ENCODE results near the gene ZFP92.
A peak's percentile ranks its signal among the peaks of the same experiment; 100 is the strongest.

The ZFP92 gene, protein sequence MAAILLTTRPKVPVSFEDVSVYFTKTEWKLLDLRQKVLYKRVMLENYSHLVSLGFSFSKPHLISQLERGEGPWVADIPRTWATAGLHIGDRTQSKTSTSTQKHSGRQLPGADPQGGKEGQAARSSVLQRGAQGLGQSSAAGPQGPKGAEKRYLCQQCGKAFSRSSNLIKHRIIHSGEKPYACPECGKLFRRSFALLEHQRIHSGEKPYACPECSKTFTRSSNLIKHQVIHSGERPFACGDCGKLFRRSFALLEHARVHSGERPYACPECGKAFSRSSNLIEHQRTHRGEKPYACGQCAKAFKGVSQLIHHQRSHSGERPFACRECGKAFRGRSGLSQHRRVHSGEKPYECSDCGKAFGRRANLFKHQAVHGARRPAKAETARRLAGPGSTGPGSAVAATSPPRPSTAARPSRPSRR

DNA sequence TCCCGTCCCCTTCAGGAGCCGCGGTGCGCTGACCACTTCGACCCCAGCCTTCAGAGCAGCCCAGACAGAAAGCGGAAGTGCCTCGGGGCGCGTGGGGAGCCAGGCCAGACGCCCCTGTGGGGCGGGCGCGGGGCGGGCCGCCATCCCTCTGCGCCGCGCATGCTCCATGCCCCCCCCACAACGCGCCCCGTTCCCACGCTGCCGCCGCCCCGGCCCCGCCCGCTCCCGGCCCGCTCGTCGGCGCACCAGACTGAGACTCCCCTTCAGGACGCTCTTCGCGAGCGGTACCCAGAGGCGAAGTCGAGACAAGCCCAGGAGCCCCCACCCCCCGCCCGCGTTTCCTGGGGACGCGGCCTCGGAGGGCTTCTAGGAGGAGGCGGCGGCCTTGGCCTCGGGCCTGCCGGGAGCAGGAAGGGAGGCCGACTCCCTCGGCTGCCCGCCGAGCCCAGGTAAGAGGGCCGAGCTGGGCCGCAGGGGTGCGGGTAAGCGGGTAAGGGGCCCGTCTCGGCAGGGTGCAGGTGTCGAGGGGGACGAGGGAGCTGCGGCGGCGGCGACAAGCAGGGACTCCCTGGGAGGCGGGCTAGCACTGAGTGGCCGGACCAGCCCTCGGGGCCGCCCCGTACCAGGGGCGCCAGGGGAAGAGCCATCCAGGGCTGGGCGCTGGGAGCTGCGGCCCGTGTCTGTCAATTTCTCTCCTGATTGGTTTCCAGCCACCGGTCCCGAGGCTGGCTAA lies at the start of gene ZFP92:
Gene ZFP92 (plus strand): TSS at position 218 of the 733 bp plus-strand sequence. CDS start 6,851 bp downstream, outside the sequence.
- Histone ChIP-seq H3K27ac (ENCODE audit: low read depth, low read length) (no peak within 1 kb of the TSS), H2AFZ (ENCODE audit: low read length, unreplicated experiment) (no peak within 1 kb of the TSS), H3K36me3 (ENCODE audit: insufficient read depth, low read length) (no peaks in the 10 kb centered on the region), H3K79me2 (ENCODE audit: control insufficient read depth, insufficient read depth, low read length, unreplicated experiment) (no peaks in the 10 kb centered on the region), H3K4me1 (ENCODE audit: control insufficient read depth, insufficient read depth, low read length, unreplicated experiment) (no peaks in the 10 kb centered on the region), H3K4me3 (ENCODE audit: low read depth, low read length) (peak within 1 kb of the TSS; percentile 78), H3K27me3 (ENCODE audit: insufficient read depth, low read length) (no peaks in the 10 kb centered on the region)

DNA sequence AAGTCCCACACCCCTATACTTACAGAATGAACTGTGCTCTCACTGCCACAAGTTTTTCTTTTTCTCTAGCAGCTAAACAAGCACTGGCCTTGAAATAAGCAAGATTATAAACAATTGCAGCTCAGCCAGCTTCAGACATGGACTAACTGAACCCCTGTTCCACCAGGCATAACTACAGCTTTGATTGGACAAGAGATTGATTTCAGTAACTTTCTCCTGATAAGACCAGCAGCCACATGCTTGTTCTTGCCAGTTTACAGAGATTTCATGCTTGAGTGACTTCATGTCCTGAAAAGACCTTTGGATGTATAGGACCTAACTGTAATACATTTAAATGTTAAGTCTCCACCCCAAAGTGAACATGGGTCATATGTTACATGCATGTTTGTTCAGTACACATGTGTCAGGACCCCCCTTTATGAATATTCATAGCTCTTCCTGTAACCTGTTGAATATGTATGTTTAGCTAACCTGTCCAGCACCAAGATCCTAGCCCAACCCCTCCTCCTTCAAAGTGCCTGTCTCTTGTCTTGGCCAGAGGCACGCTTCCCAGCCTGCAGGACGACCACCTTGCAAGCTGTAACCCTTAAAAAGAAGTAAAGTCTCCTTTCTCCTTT lies 49.4 kb upstream of the ZFP92 start:
- H2AFZ ChIP-seq (ENCODE audit: low read length, unreplicated experiment) = no peak overlapping the region
- no peak overlapping the region for H3K4me3 ChIP-seq (ENCODE audit: low read depth, low read length)
- H3K36me3 ChIP-seq (ENCODE audit: insufficient read depth, low read length) = no peaks in the 10 kb centered on the region
- no peaks in the 10 kb centered on the region for H3K4me1 ChIP-seq (ENCODE audit: control insufficient read depth, insufficient read depth, low read length, unreplicated experiment)
- no peaks in the 10 kb centered on the region for H3K79me2 ChIP-seq (ENCODE audit: control insufficient read depth, insufficient read depth, low read length, unreplicated experiment)
- H3K27me3 ChIP-seq (ENCODE audit: insufficient read depth, low read length) = peaks cover 4% of the 10 kb centered on the region
- H3K27ac ChIP-seq (ENCODE audit: low read depth, low read length) = no peak overlapping the region

DNA sequence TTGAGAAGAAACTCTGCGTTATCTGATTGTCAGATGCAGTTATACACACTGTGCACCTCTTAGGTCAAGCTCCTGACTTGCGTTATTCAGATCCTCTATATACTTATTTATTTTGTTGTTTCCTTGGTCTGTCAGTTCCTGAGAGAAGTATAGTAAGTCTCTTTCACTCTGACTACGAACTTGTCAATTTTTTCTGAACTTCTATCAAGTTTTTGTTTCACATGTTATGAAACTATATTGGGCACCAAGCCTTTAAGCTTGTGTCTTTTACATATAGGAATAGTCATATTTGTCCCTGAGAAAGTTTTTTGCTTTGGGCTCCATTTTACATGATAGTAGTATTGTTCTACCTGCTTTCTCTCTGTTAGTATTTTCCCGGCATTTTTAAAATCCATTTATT lies 45.6 kb upstream of the ZFP92 start:
- H3K4me1 ChIP-seq (ENCODE audit: control insufficient read depth, insufficient read depth, low read length, unreplicated experiment) = peaks cover 2% of the 10 kb centered on the region
- H2AFZ ChIP-seq (ENCODE audit: low read length, unreplicated experiment) = no peak overlapping the region
- no peak overlapping the region for H3K27ac ChIP-seq (ENCODE audit: low read depth, low read length)
- no peaks in the 10 kb centered on the region for H3K79me2 ChIP-seq (ENCODE audit: control insufficient read depth, insufficient read depth, low read length, unreplicated experiment)
- no peak overlapping the region for H3K4me3 ChIP-seq (ENCODE audit: low read depth, low read length)
- H3K36me3 ChIP-seq (ENCODE audit: insufficient read depth, low read length) = no peaks in the 10 kb centered on the region
- H3K27me3 ChIP-seq (ENCODE audit: insufficient read depth, low read length) = peaks cover 4% of the 10 kb centered on the region

DNA sequence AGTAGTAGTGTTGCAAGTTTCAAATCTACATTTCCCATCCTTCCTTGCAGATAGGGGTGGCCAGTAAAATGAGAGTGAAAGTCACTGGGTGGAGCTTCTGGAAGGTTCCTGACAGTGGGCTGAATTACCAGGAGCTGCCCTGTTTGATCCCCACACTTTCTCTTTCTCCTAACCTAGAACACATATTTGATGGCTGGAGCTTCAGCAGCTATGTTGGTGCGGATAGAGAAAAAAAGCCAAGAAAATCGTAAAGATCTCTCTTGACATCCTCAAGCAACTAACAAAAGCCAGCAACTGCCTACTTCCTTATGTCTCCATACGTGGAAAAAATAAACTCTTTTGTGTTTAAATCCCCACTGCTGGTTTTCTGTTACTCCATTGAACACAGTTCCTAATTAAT lies 45.2 kb upstream of the ZFP92 start:
- Histone ChIP-seq H3K27ac (ENCODE audit: low read depth, low read length) (no peak overlapping the region), H3K4me1 (ENCODE audit: control insufficient read depth, insufficient read depth, low read length, unreplicated experiment) (peaks cover 7% of the 10 kb centered on the region), H3K27me3 (ENCODE audit: insufficient read depth, low read length) (peaks cover 4% of the 10 kb centered on the region), H3K36me3 (ENCODE audit: insufficient read depth, low read length) (no peaks in the 10 kb centered on the region), H3K79me2 (ENCODE audit: control insufficient read depth, insufficient read depth, low read length, unreplicated experiment) (no peaks in the 10 kb centered on the region), H2AFZ (ENCODE audit: low read length, unreplicated experiment) (no peak overlapping the region), H3K4me3 (ENCODE audit: low read depth, low read length) (no peak overlapping the region)

DNA sequence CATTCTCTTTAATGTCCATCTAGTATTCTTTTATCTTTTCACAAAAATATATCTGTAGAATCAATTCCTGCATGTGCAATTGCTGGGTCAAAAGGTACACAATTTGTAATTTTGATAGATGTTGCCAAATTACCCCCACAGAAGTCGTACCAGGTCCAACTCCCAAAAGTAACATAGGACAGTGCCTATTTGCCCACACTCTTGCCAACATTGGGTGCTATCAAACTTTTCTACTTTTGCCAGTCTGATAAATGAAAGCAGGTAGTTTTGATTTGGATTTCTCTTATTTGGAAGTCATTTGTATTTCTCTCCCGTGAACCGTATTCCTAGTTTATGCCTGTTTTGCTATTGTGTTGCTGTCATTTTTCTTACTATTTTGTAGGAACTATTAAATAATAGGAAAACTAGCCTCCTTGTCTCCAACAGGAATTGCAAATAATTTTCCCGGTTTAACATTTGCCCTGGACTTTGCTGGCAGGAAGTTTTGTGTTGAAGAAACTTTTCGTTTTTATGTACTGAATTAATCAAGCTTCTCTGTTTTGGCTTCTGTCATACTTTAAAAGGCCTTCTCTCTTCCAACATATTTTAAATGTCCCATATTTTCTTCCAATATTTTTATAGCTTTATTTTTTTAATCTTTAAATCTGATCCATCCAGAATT lies 44.3 kb upstream of the ZFP92 start:
- H3K4me1 ChIP-seq (ENCODE audit: control insufficient read depth, insufficient read depth, low read length, unreplicated experiment) = peaks cover 9% of the 10 kb centered on the region
- H3K79me2 ChIP-seq (ENCODE audit: control insufficient read depth, insufficient read depth, low read length, unreplicated experiment) = no peaks in the 10 kb centered on the region
- H3K36me3 ChIP-seq (ENCODE audit: insufficient read depth, low read length) = no peaks in the 10 kb centered on the region
- no peak overlapping the region for H2AFZ ChIP-seq (ENCODE audit: low read length, unreplicated experiment)
- H3K4me3 ChIP-seq (ENCODE audit: low read depth, low read length) = no peak overlapping the region
- H3K27ac ChIP-seq (ENCODE audit: low read depth, low read length) = no peak overlapping the region
- H3K27me3 ChIP-seq (ENCODE audit: insufficient read depth, low read length) = peaks cover 4% of the 10 kb centered on the region

DNA sequence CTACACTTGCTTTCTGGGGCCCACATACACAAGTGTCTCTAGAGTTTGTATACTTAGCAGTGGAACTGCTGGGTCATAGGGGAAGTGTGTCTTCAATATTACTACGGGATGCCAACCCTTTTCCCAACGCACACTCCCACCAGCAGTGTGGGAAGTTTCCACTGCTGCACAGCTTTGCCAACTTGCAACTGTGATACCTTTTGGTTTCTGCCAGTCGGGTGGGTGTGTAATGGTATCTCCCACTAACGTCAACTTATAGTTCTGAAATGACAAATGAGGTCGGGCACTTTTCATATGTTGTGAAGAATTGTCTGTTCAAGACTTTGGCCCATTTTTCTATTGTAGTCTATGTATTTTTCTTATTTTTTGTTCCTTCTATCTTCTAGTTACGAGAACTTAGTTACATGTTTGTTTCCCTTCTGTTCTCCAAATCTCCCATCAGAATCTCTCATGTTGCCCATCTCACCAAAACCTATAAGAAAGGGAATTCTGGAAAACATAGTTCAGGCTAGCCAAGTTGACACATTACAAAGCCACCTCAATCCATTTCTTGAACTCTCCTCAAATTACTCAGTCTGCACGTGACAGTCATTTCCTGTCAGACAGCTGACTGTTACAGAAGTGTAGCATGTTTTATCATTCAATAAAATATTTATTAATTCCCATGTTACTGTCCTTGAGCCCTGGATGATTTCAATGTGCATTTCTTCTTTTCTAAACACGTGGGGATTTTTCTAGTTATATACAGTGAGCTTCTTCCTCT lies 40.8 kb upstream of the ZFP92 start:
- Histone ChIP-seq H3K27me3 (ENCODE audit: insufficient read depth, low read length) (no peaks in the 10 kb centered on the region), H3K4me3 (ENCODE audit: low read depth, low read length) (no peak overlapping the region), H3K27ac (ENCODE audit: low read depth, low read length) (no peak overlapping the region), H3K4me1 (ENCODE audit: control insufficient read depth, insufficient read depth, low read length, unreplicated experiment) (peaks cover 9% of the 10 kb centered on the region), H3K36me3 (ENCODE audit: insufficient read depth, low read length) (no peaks in the 10 kb centered on the region), H2AFZ (ENCODE audit: low read length, unreplicated experiment) (peak overlapping the region; percentile 7), H3K79me2 (ENCODE audit: control insufficient read depth, insufficient read depth, low read length, unreplicated experiment) (no peaks in the 10 kb centered on the region)

DNA sequence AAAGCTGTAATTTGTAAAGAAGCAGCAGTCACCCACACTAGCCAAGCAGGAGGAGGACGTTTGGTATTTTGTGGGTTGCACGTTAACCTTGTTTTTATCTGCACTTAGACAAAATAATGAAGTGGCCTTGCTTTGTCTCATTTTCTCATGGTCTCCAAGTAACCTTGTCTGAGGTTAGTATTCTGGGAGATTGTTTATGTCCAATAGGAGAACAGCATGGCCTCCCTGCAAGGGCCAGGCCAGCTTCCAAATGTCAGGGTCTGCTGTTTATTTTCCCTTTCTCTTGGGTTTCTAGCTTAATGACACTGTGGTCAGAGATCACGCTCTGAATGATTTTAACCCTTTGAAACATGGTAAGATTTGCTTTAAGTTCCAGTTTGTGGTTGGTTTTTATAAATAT lies 40.0 kb upstream of the ZFP92 start:
- no peaks in the 10 kb centered on the region for H3K79me2 ChIP-seq (ENCODE audit: control insufficient read depth, insufficient read depth, low read length, unreplicated experiment)
- no peak overlapping the region for H3K27ac ChIP-seq (ENCODE audit: low read depth, low read length)
- no peaks in the 10 kb centered on the region for H3K36me3 ChIP-seq (ENCODE audit: insufficient read depth, low read length)
- H3K4me1 ChIP-seq (ENCODE audit: control insufficient read depth, insufficient read depth, low read length, unreplicated experiment) = peaks cover 9% of the 10 kb centered on the region
- no peaks in the 10 kb centered on the region for H3K27me3 ChIP-seq (ENCODE audit: insufficient read depth, low read length)
- no peak overlapping the region for H2AFZ ChIP-seq (ENCODE audit: low read length, unreplicated experiment)
- no peak overlapping the region for H3K4me3 ChIP-seq (ENCODE audit: low read depth, low read length)

DNA sequence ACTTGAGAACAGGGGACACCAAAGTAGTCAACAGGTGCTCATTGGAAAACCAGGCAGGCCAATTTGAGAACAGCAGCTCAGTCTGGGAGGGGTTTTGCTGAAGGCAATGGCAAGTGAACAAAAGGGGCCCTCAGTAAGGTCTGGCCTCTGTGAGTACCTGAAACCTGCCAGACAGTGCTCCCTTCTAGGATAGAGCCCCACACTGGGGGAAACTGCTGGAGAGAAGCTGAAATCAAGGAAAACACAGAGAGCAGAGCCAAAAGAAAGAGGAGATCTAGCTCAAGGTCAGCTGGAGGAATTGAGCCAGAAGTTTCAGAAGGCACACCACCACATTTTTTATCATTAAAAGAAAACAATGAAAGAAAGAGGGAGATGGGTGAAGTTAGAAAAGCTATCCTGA lies 38.3 kb upstream of the ZFP92 start:
- H3K36me3 ChIP-seq (ENCODE audit: insufficient read depth, low read length) = no peaks in the 10 kb centered on the region
- H2AFZ ChIP-seq (ENCODE audit: low read length, unreplicated experiment) = no peak overlapping the region
- H3K79me2 ChIP-seq (ENCODE audit: control insufficient read depth, insufficient read depth, low read length, unreplicated experiment) = no peaks in the 10 kb centered on the region
- no peaks in the 10 kb centered on the region for H3K27me3 ChIP-seq (ENCODE audit: insufficient read depth, low read length)
- H3K4me1 ChIP-seq (ENCODE audit: control insufficient read depth, insufficient read depth, low read length, unreplicated experiment) = peaks cover 9% of the 10 kb centered on the region
- H3K4me3 ChIP-seq (ENCODE audit: low read depth, low read length) = no peak overlapping the region
- no peak overlapping the region for H3K27ac ChIP-seq (ENCODE audit: low read depth, low read length)

DNA sequence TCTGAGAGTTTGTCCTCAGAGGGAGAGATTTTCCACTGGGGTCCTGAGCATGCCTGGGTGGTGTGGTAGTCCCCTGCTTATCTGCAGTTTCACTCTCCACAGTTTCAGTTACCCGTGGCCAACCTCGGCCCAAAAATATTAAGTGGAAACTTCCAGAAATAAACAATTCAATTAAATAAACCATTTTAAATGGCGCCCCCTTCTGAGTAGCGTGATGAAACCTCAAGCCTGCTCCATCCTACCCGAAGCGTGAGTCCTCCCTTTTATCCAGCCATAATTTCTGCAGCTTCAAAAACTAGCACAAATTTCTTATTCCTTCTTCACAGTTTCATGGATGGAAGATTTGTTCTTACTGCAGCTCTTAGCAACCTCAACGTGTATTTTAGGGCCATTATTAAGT lies 36.8 kb upstream of the ZFP92 start:
- Histone ChIP-seq H3K4me1 (ENCODE audit: control insufficient read depth, insufficient read depth, low read length, unreplicated experiment) (peaks cover 9% of the 10 kb centered on the region), H3K79me2 (ENCODE audit: control insufficient read depth, insufficient read depth, low read length, unreplicated experiment) (no peaks in the 10 kb centered on the region), H3K27me3 (ENCODE audit: insufficient read depth, low read length) (no peaks in the 10 kb centered on the region), H2AFZ (ENCODE audit: low read length, unreplicated experiment) (no peak overlapping the region), H3K4me3 (ENCODE audit: low read depth, low read length) (no peak overlapping the region), H3K36me3 (ENCODE audit: insufficient read depth, low read length) (no peaks in the 10 kb centered on the region), H3K27ac (ENCODE audit: low read depth, low read length) (no peak overlapping the region)

DNA sequence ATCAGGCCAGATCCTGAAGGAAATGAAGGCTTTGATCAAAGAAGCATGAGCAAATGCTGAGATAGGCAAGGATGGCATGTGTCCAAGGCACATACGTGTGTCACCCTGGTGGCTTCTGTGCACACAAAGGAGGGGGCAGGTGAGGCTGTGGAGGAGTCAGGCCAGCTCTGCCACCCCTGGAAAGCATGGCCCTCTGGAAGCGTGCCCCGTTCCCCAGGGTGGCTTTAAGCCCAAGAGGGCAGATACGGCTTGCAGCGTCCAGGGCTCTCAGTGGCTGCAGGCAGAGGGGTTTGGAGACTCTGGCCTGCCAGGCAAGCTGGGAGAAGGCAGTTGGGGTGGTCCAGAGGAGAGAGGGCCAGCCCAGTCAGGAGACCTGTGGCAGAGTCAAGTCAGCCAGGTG lies 35.7 kb upstream of the ZFP92 start:
- Histone ChIP-seq H2AFZ (ENCODE audit: low read length, unreplicated experiment) (no peak overlapping the region), H3K27ac (ENCODE audit: low read depth, low read length) (no peak overlapping the region), H3K4me1 (ENCODE audit: control insufficient read depth, insufficient read depth, low read length, unreplicated experiment) (peaks cover 8% of the 10 kb centered on the region), H3K27me3 (ENCODE audit: insufficient read depth, low read length) (no peaks in the 10 kb centered on the region), H3K79me2 (ENCODE audit: control insufficient read depth, insufficient read depth, low read length, unreplicated experiment) (no peaks in the 10 kb centered on the region), H3K36me3 (ENCODE audit: insufficient read depth, low read length) (no peaks in the 10 kb centered on the region), H3K4me3 (ENCODE audit: low read depth, low read length) (no peak overlapping the region)
